HepG2 (cell line): Measurements from ENCODE around the gene MEGF6. TPM values are rescaled to one million over a fixed set of nuclear protein-coding genes. Genes with fewer than 3 reads are reported as not detected.

ENCODE experiments used
- ATF7-NPFF ChIP-seq: sonication (generic); formaldehyde crosslinking; IDR thresholded peaks from 2 replicates; pipeline ENCODE4 v1.8.1; 2023; ENCODE audit warnings: mild to moderate bottlenecking, low read depth, missing genetic modification reagents, moderate library complexity
- ETV6 ChIP-seq: sonication (generic); formaldehyde crosslinking; conservative IDR thresholded peaks from 2 replicates; pipeline ENCODE4 v1.4.0; 2020; ENCODE audit warnings: missing genetic modification reagents
- MAFG ChIP-seq: sonication (generic); formaldehyde crosslinking; IDR thresholded peaks from 2 replicates; pipeline ENCODE4 v1.5.1; 2020; ENCODE audit warnings: mild to moderate bottlenecking, missing genetic modification reagents
- MED1 ChIP-seq: sonication (generic); formaldehyde crosslinking; IDR thresholded peaks from 2 replicates; pipeline ENCODE4 v1.4.0; 2020; ENCODE audit warnings: missing genetic modification reagents
- NRL ChIP-seq: sonication (generic); formaldehyde crosslinking; IDR thresholded peaks from 2 replicates; pipeline ENCODE4 v1.5.0; 2020; ENCODE audit warnings: missing genetic modification reagents, mild to moderate bottlenecking, moderate library complexity, borderline replicate concordance
- RORA ChIP-seq: sonication (generic); formaldehyde crosslinking; IDR thresholded peaks from 2 replicates; pipeline ENCODE4 v1.5.0; 2020; ENCODE audit warnings: mild to moderate bottlenecking, missing genetic modification reagents, moderate library complexity
- SOX5 ChIP-seq: IDR thresholded peaks from 2 replicates; pipeline ENCODE4 v1.6.1; 2016; ENCODE audit warnings: borderline replicate concordance
- ZNF253 ChIP-seq: sonication (generic); formaldehyde crosslinking; IDR thresholded peaks from 2 replicates; pipeline ENCODE4 v1.8.0; 2022; ENCODE audit warnings: mild to moderate bottlenecking, missing genetic modification reagents, borderline replicate concordance
- ZNF326 ChIP-seq: sonication (generic); formaldehyde crosslinking; IDR thresholded peaks from 2 replicates; pipeline ENCODE4 v1.4.0; 2020; ENCODE audit warnings: missing genetic modification reagents, borderline replicate concordance
- ZNF605 ChIP-seq: sonication (generic); formaldehyde crosslinking; IDR thresholded peaks from 2 replicates; pipeline ENCODE4 v1.8.0; 2022; ENCODE audit warnings: mild to moderate bottlenecking, missing genetic modification reagents
- ZNF691 ChIP-seq: sonication (generic); formaldehyde crosslinking; IDR thresholded peaks from 2 replicates; pipeline ENCODE4 v1.4.0; 2020; ENCODE audit warnings: missing genetic modification reagents, low read depth, mild to moderate bottlenecking, borderline replicate concordance
- polyA plus RNA-seq, 8 experiments: library from polyadenylated mRNA; depleted of rRNA in 3 of 8; stranded (reverse) in 7 of 8; unstranded in 1 of 8; fragments of >200 nt; fragmentation: Illumina TruSeq in 4 of 8; extraction: Trizol in 4 of 8; gene quantifications; 2 replicates each; pipeline versions ENCODE4 v1.2.1 to v1.2.3, GENCODE V29; 2011 to 2016; ENCODE audit warnings: low read depth in 4 of 8, missing spikeins in 1 of 8, mixed read lengths in 1 of 8; ENCODE audit not compliant: insufficient read depth in 1 of 8
- total RNA-seq, 5 experiments: library from RNA; depleted of rRNA; stranded (reverse); fragments of >200 nt; fragmentation: Illumina TruSeq; extraction: Trizol; gene quantifications; 2 replicates each; pipeline ENCODE4 v1.2.3, GENCODE V29; 2016; ENCODE audit warnings: low read depth in 1 of 5
- TF ChIP-seq, protein P1 (sequence below): sonication (generic); formaldehyde crosslinking; IDR thresholded peaks from 2 replicates; pipeline ENCODE4 v1.4.0; 2020; ENCODE audit warnings: missing genetic modification reagents

Gene MEGF6
- total and polyA plus RNA-seq, 2 of the 13 experiments (the other 11 are each of a cell fraction or from before 2014, with no cell fraction given) = 1.9 TPM

DNA sequence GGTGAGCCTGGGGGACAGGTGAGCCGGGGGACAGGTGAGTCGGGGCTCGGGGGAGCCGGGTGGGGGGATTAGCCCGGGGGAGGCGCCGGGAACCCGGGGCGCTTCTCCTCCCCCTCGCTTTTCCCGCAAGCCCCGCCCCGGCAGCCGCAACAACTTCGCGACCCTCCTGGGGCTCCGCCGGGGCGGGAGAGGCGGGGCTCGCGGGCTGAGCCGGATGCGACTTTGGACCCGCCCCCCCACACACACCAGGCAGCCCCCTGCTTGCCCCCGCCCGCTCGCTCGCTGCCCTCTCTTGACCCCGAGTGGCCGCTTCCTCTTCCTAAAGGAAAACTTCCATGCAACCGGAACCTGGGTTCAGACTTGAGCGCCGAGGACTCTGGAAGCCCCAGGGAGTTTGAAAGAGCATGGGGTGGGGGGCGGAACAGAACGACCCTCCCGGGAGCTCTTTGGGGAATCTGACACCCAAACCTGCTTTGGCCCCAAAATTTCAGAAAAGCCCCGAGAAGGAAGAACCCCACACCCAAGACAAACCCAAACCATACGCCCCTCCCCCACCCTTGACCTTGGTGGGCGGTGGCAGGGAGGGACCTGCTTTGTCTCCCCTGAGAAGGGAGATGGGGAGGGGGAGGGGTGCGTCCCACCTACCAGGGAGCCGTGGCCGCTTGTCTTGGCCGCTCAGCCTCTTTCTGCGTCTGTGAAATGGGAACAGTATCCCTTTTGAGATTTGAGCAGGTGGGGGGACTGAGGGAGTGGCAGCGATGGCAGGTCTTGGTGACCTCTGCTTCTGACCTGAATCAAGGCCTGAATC, 156.3 kb downstream of the MEGF6 start (continued):
- TF ChIP-seq, protein P1, sequence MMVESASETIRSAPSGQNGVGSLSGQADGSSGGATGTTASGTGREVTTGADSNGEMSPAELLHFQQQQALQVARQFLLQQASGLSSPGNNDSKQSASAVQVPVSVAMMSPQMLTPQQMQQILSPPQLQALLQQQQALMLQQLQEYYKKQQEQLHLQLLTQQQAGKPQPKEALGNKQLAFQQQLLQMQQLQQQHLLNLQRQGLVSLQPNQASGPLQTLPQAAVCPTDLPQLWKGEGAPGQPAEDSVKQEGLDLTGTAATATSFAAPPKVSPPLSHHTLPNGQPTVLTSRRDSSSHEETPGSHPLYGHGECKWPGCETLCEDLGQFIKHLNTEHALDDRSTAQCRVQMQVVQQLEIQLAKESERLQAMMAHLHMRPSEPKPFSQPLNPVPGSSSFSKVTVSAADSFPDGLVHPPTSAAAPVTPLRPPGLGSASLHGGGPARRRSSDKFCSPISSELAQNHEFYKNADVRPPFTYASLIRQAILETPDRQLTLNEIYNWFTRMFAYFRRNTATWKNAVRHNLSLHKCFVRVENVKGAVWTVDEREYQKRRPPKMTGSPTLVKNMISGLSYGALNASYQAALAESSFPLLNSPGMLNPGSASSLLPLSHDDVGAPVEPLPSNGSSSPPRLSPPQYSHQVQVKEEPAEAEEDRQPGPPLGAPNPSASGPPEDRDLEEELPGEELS (CRISPR knock-in tag) = peak; percentile 29; the same call in 1 of the 2 replicates
- TF ChIP-seq SOX5 = peak; percentile 10; the same call in 1 of the 2 replicates
- TF ChIP-seq MAFG = no peak
- TF ChIP-seq ATF7-NPFF (CRISPR knock-in tag) = no peak
- TF ChIP-seq RORA = no peak
- no peak for TF ChIP-seq ZNF253 (CRISPR knock-in tag)
- no peak for TF ChIP-seq ZNF691 (CRISPR knock-in tag)
- TF ChIP-seq NRL = 0 out of 2 replicates have a peak, but pooled peaks have one; percentile 12
- TF ChIP-seq MED1 (CRISPR knock-in tag) = peak; percentile 83
- peak; percentile 72 for TF ChIP-seq ZNF605 (CRISPR knock-in tag)
- no peak; the same call in none of the 2 replicates for TF ChIP-seq ETV6 (CRISPR knock-in tag)
- no peak for TF ChIP-seq ZNF326 (CRISPR knock-in tag)
